Heart left ventricle (tissue), 16 donors: ENCODE data around the gene BSND. TPM values are rescaled to one million over a fixed set of nuclear protein-coding genes. Genes with fewer than 3 reads are reported as not detected.

Experiments
- ATAC-seq, 4 donors: fragments of 200-7000 bp; cut with Tn5 transposase; one replicate each; pipeline ENCODE4 v1.9.1; 2020 to 2022; ENCODE audit warnings: moderate library complexity in 4 of 4, mild to moderate bottlenecking in 3 of 4, moderate number of reproducible peaks in 1 of 4
- DNase-seq, 5 donors: peaks; one replicate each; pipeline ENCODE4 v3.0.0-alpha.2; 2020
- H3K27ac ChIP-seq, 12 donors: fragments of 200-600 bp; sonication (generic) in 4 of 12; one replicate each; pipeline versions ENCODE4 v1.5.0 to v1.8.0; 2016 to 2022; ENCODE audit warnings: mild to moderate bottlenecking in 2 of 12
- H3K27me3 ChIP-seq, 9 donors: fragments of 200-600 bp; sonication (generic) in 2 of 9; one replicate each; pipeline versions ENCODE4 v1.5.1 to v1.8.0; 2016 to 2022; ENCODE audit warnings: mild to moderate bottlenecking in 3 of 9
- H3K36me3 ChIP-seq, 9 donors: fragments of 200-600 bp; sonication (generic) in 2 of 9; one replicate each; pipeline versions ENCODE4 v1.5.0 to v1.8.0; 2018 to 2022; ENCODE audit warnings: mild to moderate bottlenecking in 2 of 9
- H3K4me1 ChIP-seq, 12 donors: fragments of 200-600 bp; sonication (generic) in 4 of 12; one replicate each; pipeline versions ENCODE4 v1.5.0 to v1.8.0; 2016 to 2022; ENCODE audit warnings: mild to moderate bottlenecking in 3 of 12
- H3K4me3 ChIP-seq, 12 donors: fragments of 200-600 bp; sonication (generic) in 4 of 12; one replicate each; pipeline versions ENCODE4 v1.5.0 to v1.8.0; 2017 to 2022; ENCODE audit warnings: mild to moderate bottlenecking in 9 of 12, moderate library complexity in 4 of 12
- H3K9me3 ChIP-seq, 12 donors: fragments of 200-600 bp; sonication (generic) in 4 of 12; one replicate each; pipeline versions ENCODE4 v1.5.0 to v1.8.0; 2016 to 2022; ENCODE audit warnings: mild to moderate bottlenecking in 1 of 12
- CTCF ChIP-seq, 12 donors: fragments of 200-600 bp; sonication (generic) in 4 of 12; IDR thresholded peaks; one replicate each; pipeline versions ENCODE4 v1.5.0 to v1.8.0; 2018 to 2022; ENCODE audit warnings: antibody characterized with exemption in 12 of 12, mild to moderate bottlenecking in 5 of 12
- POLR2A ChIP-seq, 2 donors: fragments of 450-650 bp; IDR thresholded peaks; one replicate each; pipeline ENCODE4 v1.6.1; 2017; ENCODE audit warnings: antibody characterized with exemption in 2 of 2, mild to moderate bottlenecking in 2 of 2, moderate library complexity in 2 of 2
- WGBS, 4 donors: extraction: QIAGEN DNeasy Blood & Tissue Kit in 2 of 4; methylation state at CpG; one replicate each; pipeline versions ENCODE4 v1.1.5 to v1.1.7; 2013 to 2018; 5-methylcytosine and 5-hydroxymethylcytosine counted together
- intact Hi-C, 10 donors: fragments of 100-400 bp; cut with DNase I; formaldehyde crosslinking; loops; one replicate each; pipeline versions ENCODE4 v1.11.1 to v1.14.2; 2022
- polyA plus RNA-seq, 2 donors: library from polyadenylated mRNA; stranded (reverse); fragments of 200-250 nt; gene quantifications; one replicate each; pipeline ENCODE4 v1.2.3, GENCODE V29; 2013
- total RNA-seq, 9 donors: library from RNA; depleted of rRNA in 2 of 9; stranded (reverse); fragments of >200 nt in 2 of 9; fragmentation: NEBNext Ultra II Directional in 3 of 9; extraction: Animal tissue kit (Norgen Biotek cat#: 25700) in 3 of 9; gene quantifications; one replicate each; pipeline versions ENCODE4 v1.1.0 to v1.2.4, GENCODE V29; 2016 to 2023
- donor health status: ischemic (EF 13 %, LVEDD 7.1; RV severe dilation, severe dysfunction).
- donor health status: healthy with polysubstance abuse.
- donor health status: DM: no; HTN: yes; CAD: no.
- donor health status: DM: no; HTN: no; CAD: no.
- donor health status: ischemic (EF 25% LVEDD 6.9; RV normal size, moderate dysfunction).
- donor health status: ischemic (EF 25% LVEDD 5.7; RV mildly dilated, moderate dysfunction).
- donor health status: healthy.
- donor health status: DM: yes; HTN: yes; CAD: no.
- donor health status: ischemic (EF 35%, LVEDD 5.7; RV mildly dilated, moderate dysfunction).
- donor health status: nonischemic (EF 11% LVEDD 7.7; RV severe dilation, severe dysfunction).
- donor health status: DM: yes; HTN: yes; CAD: no.
- donor health status: PGD.
- donor health status: ischemic (EF 29% LVEDD 5.4; RV normal size, mild dysfunction).
- donor health status: nonischemic (EF 23%, LVEDD 6.1; RV moderate dilation, normal function).

BSND gene
- total and polyA plus RNA-seq, 11 donors: not detected

GRCh38 chr1:55038974-55039341, 40.2 kb downstream of the BSND start:
- 40 to 50% (median 42%) methylated on average over 8 to 9 of the region's 9 CpGs for WGBS, 4 donors
- DNase-seq: no peak
- H3K9me3 ChIP-seq: no peaks in the 10 kb centered on the region
- no peak for TF ChIP-seq CTCF (IDR thresholded peaks at IDR 0.05)
- TF ChIP-seq POLR2A (IDR thresholded peaks at IDR 0.05): no peak
- H3K4me3 ChIP-seq: no peak overlapping the region
- H3K36me3 ChIP-seq: no peaks in the 10 kb centered on the region
- intact Hi-C loops: no loop called here
- H3K4me1 ChIP-seq: peaks cover 0 to 17% (median 0%) of the 10 kb centered on the region in 12 donors
- peaks cover 10 to 73% (median 37%) of the 10 kb centered on the region in 9 donors for H3K27me3 ChIP-seq
- no peak for ATAC-seq
- H3K27ac ChIP-seq: no peak overlapping the region

GRCh38 chr1:55039342-55040082, 40.8 kb downstream of the BSND start, which contains the start of gene PCSK9:
Gene PCSK9, plus strand, starts transcription at chr1:55039548. Its CDS starts 290 bp downstream, at chr1:55039838.
- H3K27me3 ChIP-seq: peaks cover 10 to 68% (median 37%) of the 10 kb centered on the region in 9 donors
- peak in 3 of 4 donors; percentile 50 to 64 (median 57) for ATAC-seq
- no peaks in the 10 kb centered on the region for H3K9me3 ChIP-seq
- intact Hi-C loops: no loop called here
- H3K27ac ChIP-seq: no peak within 1 kb of the TSS
- H3K36me3 ChIP-seq: no peaks in the 10 kb centered on the region
- peak within 1 kb of the TSS in 8 of 12 donors; percentile 2 to 33 (median 16) for H3K4me3 ChIP-seq
- DNase-seq: no peak
- WGBS, 4 donors: 2 to 3% (median 3%) methylated on average over 37 to 67 of the region's 67 CpGs
- H3K4me1 ChIP-seq: peaks cover 0 to 17% (median 0%) of the 10 kb centered on the region in 12 donors
- TF ChIP-seq POLR2A (IDR thresholded peaks at IDR 0.05) (no peak), CTCF (IDR thresholded peaks at IDR 0.05) (no peak)

GRCh38 chr1:55040083-55040932, 41.6 kb downstream of the BSND start:
- H3K4me1 ChIP-seq: peaks cover 0 to 17% (median 0%) of the 10 kb centered on the region in 12 donors
- peak in 2 of 4 donors; percentile 17 to 20 for ATAC-seq
- WGBS, 4 donors: 18 to 32% (median 28%) methylated on average over 35 to 49 of the region's 49 CpGs
- H3K36me3 ChIP-seq: no peaks in the 10 kb centered on the region
- DNase-seq: no peak
- H3K27ac ChIP-seq: no peak overlapping the region
- H3K27me3 ChIP-seq: peaks cover 10 to 62% (median 32%) of the 10 kb centered on the region in 9 donors
- intact Hi-C loops: no loop called here
- peak overlapping the region in 6 of 12 donors; percentile 2 to 33 (median 22) for H3K4me3 ChIP-seq
- no peaks in the 10 kb centered on the region for H3K9me3 ChIP-seq
- TF ChIP-seq CTCF (IDR thresholded peaks at IDR 0.05) (no peak), POLR2A (IDR thresholded peaks at IDR 0.05) (no peak)
